ENCODE data around the gene CDR2L.

Gene CDR2L

DNA sequence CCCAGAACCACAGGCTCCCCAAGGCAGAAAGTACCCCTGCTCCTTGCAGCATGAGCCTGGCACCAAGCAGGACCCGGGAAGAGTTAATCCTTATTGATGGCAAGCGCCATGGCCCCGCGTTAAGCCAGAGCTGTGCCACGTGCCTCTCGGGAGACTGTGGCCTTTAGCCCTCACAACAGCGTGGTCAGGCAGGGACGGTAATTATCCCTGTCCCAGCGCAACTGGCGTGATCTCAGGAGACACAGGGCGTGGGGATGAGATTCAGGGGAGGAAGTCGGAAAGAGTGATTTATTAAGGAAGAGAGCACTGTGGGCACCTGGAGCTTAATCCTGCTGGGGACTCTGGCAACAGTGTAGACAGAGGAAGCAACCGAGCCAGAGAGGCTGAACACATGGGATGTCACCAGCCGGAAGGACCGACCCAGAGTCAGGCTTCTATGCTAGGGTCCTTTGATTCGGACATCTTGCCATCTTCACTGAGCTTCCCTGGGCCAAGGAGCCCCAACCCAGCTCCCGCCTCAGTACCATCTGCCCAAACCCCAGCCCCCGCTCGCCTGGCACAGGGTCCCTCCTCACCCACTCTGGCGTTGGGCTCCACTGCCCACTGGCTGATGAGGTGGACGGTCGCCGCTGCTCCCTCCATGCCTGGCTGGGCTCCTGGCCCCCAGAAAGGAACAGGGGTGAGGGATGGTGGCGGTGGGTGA lies 34.9 kb upstream of the CDR2L start:
- TF ChIP-seq ZNF274 (IDR thresholded peaks at IDR 0.05; ENCODE audit: low read depth, low read length), result no peak
- H3K4me3 ChIP-seq (ENCODE audit: low read length), result no peak overlapping the region

DNA sequence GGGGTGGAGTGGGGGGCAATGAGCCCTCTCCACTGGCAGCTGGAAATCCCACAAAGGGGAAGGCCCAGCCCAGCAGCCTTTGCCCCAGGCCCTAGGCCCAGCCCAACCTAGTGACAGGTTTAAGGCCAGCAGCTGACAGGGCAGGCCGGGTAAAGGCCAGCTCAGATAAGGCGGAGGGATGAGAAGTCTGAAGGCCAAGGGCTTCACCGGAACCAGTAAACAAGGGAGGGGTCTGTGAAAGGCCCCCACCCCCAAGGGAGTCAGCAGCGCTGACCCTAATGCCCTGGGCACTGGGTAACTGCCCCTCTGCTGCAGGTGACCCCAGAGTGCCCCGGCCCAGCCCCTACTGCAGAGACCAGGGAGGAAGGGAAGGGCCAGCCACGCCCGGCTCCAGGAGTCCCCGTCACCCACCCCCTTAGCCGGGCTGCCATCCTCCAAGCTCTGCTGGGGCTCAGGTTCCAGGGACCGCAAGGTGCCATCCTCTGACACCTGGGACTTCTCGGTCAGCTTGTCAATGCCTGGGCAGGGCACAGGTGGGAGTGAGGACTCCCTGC lies 34.2 kb upstream of the CDR2L start:
- TF ChIP-seq ZNF274 (IDR thresholded peaks at IDR 0.05; ENCODE audit: low read depth, low read length), result no peak
- no peak overlapping the region for H3K4me3 ChIP-seq (ENCODE audit: low read length)

DNA sequence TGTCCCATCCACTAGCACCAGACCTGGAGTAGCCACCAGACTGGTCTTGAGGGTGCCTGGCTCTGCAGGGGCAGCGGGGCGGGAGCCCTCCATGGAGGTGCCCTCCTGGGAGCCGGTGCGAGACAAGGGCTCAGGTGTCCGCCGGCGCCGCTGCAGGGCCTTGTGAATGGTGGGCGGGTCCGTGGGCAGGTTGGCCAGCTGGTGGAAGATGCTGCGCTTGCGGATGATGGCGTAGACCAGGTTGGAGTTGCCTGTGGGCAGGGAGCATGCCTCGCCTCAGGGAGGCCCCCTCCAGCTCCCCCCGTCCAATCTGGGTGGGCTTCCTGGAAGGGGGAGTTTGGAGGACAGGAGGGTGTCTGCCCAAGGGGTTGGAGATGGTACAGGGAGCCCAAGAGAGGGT lies 33.3 kb upstream of the CDR2L start:
- no peak for TF ChIP-seq ZNF274 (IDR thresholded peaks at IDR 0.05; ENCODE audit: low read depth, low read length)
- no peak overlapping the region for H3K4me3 ChIP-seq (ENCODE audit: low read length)

DNA sequence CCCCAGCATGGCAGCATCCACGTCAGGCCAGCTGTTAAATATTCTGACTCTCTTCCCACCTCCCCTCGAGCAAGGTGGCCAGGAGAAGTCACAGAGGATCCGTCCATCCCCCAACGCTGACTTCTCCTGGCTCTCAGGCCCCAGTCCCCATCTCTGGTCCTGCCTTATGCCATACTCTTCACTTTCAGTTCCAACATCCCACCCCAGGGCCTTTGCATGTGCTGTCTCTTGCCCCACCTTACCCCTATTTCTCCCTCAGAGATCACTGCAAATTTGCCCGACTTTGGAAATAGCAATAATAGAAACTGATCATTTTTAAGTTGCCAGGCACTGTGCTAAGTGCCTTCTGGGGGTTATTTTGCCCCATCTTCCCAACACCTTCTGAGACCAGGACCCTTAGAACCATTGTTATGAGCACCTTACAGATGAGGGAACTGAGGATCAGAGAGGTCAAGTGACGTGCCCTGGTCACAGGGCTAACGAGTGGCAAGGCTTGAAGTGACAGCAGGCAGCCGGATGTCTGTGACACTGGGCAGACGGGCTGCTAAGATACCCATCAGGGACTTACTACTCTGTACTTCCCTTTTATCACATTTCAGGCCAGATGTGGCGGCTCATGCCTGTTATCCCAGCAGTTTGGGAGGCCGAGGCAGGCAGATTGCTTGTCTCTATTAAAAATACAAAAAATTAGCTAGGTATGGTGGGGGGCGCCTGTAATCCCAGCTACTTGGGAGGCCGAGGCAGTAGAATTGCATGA lies 32.6 kb upstream of the CDR2L start:
- H3K4me3 ChIP-seq (ENCODE audit: low read length), result no peak overlapping the region
- no peak for TF ChIP-seq ZNF274 (IDR thresholded peaks at IDR 0.05; ENCODE audit: low read depth, low read length)

DNA sequence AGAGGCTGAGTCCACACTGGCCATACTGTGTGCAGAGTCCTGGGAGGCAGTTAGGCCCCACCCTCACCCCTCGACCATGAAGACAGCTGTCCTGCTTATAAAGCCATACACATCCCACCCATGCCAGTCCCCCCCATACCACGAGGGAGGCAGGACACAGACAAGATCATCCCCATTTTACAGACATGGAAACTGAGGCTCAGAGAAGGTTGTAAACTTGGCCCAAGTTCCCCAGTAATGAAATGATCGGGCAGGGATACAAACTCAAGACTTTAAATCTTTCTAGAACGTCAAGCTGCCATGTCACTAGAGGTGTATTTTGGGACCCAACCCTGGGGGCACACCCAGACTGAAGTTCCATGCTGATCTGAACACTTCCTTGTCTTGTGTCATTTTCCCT lies 31.3 kb upstream of the CDR2L start:
- H3K4me3 ChIP-seq (ENCODE audit: low read length), result no peak overlapping the region
- no peak for TF ChIP-seq ZNF274 (IDR thresholded peaks at IDR 0.05; ENCODE audit: low read depth, low read length)

DNA sequence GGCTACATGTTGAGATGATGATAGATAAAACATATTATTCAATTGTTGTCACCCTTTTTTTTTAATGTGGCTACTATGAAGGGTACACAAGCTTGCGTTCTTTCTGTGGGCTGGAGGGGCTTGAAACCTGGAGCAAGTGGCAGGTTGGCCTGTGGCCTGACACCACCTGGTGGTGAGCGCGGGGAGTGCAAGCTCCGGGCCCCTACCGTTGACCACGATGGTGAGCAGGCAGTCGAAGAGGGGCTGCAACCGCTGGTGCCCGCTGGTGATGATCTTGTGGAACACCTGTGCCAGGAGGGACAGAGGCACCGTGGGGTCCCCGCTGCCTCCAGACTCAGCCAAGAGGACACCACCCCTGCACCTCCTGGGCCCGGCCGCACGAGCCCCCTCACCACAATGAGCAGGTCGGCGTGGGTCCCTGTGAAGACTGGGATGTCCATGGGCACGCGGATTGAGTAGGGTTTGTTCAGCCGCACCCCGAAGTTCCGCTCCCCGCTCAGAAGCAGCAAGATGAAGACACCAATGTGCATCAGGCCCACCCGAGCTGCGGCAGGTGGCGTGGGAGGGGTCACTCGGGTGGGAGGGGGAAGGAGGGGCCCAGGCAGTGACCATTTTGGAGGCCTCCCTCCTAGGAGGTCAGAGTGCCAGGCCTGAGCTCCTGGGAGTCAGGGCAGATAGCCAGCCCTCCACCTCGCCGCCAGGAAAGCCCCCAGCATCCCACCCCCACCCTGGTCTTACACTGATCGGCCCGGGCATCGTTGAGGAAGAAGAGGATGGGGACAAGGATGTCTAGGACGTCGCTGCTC lies 29.3 kb upstream of the CDR2L start:
- no peak for TF ChIP-seq ZNF274 (IDR thresholded peaks at IDR 0.05; ENCODE audit: low read depth, low read length)
- H3K4me3 ChIP-seq (ENCODE audit: low read length), result no peak overlapping the region

DNA sequence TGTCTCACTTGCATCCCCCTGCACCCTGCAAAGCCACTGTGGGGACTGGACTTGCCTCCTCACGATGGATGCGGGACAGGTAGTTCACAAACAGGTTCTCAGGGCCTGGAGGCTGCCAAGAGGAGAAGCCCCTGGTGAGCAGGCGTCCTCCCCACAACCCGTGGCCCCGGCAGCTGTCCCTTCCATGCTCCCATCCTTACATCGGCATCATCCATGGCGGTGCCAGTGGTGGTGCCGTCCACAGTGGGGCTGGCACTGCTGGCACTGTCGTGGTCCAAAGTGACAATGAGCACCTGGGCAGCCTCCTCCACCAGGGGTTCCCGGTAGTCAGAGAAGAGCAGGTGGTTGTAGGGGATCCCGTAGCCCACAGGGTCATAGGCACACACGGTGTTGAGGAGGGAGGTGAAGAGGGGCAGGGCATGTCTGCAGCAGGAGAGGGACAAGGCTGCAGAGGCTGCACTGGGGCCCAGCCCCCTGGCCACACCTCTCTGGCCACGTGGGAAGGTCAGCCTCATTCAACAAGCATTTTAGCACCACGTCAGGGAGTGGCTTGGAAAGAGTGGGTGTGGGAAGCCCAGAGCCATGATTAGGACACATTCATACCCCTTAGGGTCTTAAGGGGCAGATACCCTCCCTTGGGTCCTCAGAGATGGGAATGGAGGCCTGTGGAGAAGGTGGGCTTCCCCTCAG lies 27.5 kb upstream of the CDR2L start:
- H3K4me3 ChIP-seq (ENCODE audit: low read length), result no peak overlapping the region
- TF ChIP-seq ZNF274 (IDR thresholded peaks at IDR 0.05; ENCODE audit: low read depth, low read length), result no peak

DNA sequence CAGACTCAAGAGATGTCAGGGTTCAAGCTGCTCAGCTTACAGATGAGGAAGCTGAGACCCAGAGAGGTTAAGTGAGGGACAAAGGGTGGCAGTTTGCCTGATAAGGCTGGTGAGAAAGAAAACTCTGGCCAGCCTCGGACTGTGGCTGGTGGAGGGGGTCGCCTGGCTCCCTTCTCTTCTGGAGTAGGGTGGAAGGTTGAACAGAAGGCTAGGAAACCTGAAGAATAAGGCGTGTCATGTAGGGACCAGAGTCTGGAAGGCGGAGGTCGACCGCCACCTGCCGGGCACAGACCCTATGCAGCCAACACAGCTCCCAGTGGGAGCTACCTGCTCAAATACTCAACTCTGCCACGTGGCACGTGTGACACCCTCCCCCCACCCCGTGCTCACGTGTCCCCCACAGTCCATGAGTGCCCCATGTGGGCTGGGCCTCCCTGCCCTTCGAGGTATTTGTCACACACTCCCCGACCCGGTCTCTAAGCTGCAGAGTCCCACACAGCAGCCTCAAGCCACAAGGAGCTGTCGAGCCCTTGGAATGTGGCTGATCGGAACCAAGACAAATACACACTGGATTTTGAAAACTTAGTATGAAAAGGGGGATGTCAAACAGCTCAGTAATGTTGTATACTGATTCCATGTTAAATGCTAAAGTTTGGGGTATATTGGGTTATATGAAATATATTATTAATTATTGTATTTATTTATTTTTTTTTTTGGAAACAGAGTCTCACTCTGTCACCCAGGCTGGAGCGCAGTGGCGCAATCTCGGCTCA lies 26.7 kb upstream of the CDR2L start:
- TF ChIP-seq ZNF274 (IDR thresholded peaks at IDR 0.05; ENCODE audit: low read depth, low read length), result no peak

DNA sequence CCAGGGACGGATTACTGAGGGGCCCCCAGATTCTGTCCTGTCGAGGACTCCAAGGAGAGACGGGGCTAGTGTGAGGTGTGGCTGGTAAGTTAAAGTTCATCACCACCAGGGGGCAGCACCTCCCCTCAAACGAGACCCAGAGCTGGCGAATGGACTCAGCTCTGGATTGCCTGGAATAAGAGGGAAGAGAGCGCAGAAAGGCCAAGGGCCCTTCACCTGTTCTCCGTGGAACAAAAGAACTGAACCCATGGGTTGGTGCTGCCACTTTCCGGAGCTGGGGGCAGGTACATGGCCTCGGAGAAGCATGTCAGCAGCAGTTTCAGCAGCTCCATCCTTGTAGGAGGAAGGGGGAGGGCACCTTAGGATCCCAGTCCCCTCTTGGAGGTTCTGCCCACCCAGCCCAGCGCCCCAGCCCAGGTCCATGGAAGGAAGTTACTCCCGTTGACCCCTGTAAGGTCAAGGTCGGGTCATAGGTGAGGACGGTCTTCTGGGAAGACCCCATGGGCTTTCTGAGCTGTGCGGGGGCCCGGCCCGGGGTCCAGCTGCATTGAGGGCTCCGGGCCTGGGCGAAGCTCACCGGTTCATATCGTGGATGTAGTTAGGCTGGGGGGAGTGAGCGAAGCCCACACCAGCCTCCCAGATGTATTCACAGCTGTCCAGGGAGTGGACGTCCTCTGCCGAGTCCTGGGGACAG lies 25.6 kb upstream of the CDR2L start:
- TF ChIP-seq ZNF274 (IDR thresholded peaks at IDR 0.05; ENCODE audit: low read depth, low read length), result no peak
- H3K4me3 ChIP-seq (ENCODE audit: low read length), result no peak overlapping the region

More for the DNA sequence above, 26.7 kb upstream of the CDR2L start:
- H3K4me3 ChIP-seq (ENCODE audit: low read length), result no peak overlapping the region

DNA sequence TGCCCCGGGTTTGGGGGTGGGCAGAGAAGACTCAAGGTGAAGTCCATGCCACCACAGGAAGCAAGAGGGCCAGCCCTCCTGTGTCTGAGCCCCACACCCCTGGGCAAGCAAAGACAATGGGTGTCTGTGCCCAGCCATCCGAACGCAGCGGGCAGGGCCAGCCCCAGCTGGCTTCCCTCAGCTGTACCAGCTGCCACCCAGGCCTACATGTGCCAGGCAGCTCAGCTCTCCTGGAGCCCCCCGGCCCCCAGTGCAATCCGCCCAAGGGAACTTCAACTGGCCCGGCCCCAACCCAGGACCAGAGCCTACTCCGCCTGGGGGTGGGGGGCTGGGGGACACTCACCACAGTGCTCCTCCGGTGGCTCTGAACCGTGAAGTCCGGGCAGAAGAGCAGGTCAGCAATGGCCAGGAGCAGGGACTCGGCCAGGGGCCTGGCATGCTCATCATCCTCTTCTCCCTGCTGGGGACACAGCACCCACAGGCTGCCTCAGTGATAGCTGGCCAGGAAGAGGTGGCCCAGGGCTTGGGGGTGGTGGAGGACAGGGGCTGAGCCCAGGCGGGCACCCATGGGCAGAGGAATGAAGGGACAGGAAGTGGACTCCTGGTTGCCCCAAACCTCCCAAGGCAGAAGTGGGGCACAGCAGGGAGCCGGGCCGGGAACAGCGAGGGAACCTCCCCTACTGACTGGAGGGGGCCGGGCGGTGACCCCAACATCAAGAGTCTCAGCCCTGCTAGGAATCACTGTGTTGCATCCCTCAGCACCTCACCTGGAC lies 24.6 kb upstream of the CDR2L start:
- no peak for TF ChIP-seq ZNF274 (IDR thresholded peaks at IDR 0.05; ENCODE audit: low read depth, low read length)
- H3K4me3 ChIP-seq (ENCODE audit: low read length), result no peak overlapping the region

DNA sequence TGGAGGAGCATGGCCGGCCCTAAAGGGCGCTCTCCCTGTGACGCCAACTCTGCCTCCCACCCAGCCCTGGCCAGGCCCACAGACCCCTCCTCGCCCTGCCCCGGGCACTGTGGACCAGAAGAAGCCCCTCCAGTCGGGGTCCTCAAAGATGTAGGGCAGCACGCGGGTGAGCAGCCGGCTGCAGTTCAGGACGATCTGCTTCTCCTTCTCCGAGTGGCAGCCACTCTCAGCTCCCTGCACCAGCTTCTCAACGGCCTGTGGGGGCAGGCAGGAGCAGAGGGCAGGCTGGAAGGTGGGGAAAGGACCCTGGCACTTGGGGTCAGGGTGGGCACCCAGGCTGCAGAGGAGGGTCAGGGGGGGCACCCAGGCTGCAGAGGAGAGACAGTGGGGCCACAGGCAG lies 23.8 kb upstream of the CDR2L start:
- no peak for TF ChIP-seq ZNF274 (IDR thresholded peaks at IDR 0.05; ENCODE audit: low read depth, low read length)
- H3K4me3 ChIP-seq (ENCODE audit: low read length), result no peak overlapping the region

DNA sequence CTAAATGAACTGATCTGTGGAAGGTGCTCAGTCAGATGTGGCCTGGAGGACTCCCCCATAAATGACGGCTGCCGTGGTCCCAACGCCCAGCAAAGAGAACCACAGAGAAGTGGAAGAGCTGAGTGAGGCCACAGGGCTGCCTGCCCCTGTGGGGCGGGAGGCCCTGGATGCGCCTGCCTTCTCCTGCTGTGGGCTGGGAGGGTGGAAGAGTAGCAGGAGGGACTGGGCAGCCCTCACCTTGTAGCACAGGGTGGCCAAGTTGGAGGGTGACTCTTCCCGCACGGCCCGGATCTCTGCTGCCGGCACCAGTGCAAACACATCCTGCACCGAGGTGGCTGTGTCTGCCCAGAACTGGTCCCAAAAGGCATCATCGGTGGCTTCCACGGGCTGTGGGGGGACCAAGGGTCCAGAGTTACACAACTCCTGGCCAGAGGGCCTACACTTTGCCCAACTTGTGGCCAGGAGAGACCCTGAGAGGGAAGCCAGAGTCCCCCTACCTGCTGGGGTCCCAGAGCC lies 23.1 kb upstream of the CDR2L start:
- TF ChIP-seq ZNF274 (IDR thresholded peaks at IDR 0.05; ENCODE audit: low read depth, low read length), result no peak

More for the DNA sequence above, 23.1 kb upstream of the CDR2L start:
- H3K4me3 ChIP-seq (ENCODE audit: low read length), result no peak overlapping the region

Measured in GM08714 (cell line).